Esophagus mucosa (tissue), 1 donor: ENCODE data around the gene CCDC97. TPM values are rescaled to one million over a fixed set of nuclear protein-coding genes. Genes with fewer than 3 reads are reported as not detected.
"Not testable (repeated sequence)": the region's sequence is repeated elsewhere in the genome, so short reads cannot be mapped to it uniquely, and the experiment has no call there.

Experiments used
- ATAC-seq: fragments of 200-7000 bp; cut with Tn5 transposase; one replicate; pipeline ENCODE4 v1.9.1; 2020
- total RNA-seq: library from RNA; stranded (reverse); gene quantifications from one replicate; pipeline ENCODE4 v1.2.4, GENCODE V29; 2023
- donor health status: DM: yes; HTN: yes; CAD: no.

CCDC97 gene
- 19.3 TPM for total RNA-seq

DNA sequence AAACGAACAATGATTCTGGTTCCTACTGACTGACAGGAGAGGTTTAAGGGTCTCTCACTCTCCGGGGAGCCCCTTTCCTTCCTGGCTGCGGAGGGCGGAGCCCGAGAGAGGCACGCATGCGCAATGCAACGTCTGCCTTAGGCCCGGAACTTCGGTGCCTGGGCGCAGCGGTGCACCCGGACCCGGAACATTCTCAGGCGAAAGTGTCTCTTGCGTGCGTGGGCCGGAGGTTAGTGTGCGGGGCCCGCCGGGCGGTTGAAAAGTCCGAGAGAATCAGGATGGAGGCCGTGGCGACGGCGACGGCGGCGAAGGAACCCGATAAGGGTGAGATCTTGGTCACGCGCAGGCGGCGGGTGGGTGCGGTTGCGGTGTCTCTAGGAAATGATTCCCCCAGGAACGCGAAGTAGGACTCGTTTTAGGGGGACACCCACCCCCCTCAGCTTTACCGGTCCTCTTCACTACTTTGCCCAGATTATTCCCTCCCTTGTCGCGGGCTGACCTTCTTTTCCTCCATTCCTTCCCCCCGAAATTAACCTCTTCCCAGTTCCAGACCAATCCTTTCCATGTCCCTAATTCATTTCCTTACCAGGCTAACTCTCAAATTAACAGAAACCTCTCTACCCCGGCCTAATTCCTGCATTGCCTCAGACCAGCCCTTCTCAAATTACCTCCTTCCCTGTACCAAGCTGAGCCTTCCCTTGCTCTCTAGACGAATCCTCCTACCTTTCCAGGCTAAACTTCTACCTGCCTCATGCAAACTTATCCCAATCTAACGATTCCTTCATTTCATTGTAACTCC is at the start of gene CCDC97:
CCDC97 (plus strand) TSS at position 140 of the 799 bp plus-strand sequence; CDS start at position 279, 139 bp downstream.
- ATAC-seq = peak; percentile 74

DNA sequence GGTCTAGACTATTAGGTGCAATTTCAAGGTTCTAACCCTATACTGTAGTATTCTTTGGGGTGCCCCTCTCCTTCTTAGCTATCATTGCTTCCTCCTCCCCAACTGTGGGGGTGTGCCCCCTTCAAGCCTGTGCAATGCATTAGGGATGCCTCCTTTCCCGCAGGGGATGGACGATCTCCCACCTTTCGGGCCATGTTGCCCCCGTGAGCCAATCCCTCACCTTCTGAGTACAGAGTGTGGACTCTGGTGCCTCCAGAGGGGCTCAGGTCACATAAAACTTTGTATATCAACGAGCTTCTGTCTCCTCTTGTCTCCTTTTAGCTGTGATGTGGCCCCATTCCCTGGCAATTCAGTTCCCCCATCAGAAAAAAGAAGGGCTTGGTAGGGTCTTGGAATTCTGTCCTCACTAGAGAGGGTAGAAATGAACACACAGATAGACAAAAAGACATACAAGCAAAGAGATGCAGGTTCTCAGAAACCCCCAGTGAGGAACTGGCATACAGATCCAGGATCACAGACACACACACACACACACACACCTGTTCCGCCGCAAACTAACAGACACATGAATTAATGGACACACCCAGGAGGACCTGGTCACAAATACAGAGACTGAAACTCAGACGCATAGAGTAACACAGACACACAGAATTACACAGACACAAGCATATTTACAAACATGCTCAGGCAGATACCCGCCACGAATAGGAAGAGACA is 48.3 kb upstream of the CCDC97 start:
- ATAC-seq = no peak

DNA sequence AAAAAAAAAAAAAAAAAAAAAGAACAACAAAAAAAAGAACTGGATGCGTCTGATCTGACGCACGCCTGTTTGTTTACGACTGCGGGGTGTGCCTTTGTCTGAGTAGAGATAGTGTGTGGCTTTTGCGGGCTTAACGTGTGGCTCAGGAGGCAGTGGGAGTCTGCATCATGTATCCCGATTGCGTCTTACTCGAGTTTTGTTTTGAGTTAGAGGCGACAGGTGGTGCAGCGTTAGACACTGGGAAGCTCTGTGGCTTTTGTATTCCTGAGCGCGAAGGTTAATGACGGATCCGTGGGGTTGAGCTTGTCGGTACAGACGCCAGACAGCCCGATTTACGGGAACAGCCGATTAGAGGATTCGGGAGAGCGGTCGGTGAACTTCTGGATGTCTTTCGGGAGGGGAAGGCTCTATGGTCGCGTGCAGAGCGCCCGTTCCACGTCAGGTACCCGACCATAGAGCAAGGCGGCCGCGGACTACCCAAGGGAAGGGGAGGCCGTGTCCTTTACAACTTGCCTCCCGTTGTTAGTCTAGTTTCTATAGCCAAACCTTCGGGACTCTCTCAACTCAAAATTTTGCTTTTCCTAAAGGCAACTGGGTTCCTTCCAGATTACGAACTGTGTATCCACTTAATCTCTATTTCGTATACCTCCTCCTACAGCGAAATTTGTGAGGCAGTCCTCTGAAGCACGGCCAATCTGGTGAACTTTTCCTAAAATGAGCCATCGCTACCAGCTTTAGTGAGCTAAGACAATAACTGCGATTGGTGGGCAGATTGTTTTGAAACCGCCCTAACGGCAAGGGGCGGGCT is 46.7 kb upstream of the CCDC97 start:
- ATAC-seq = peak; percentile 3

DNA sequence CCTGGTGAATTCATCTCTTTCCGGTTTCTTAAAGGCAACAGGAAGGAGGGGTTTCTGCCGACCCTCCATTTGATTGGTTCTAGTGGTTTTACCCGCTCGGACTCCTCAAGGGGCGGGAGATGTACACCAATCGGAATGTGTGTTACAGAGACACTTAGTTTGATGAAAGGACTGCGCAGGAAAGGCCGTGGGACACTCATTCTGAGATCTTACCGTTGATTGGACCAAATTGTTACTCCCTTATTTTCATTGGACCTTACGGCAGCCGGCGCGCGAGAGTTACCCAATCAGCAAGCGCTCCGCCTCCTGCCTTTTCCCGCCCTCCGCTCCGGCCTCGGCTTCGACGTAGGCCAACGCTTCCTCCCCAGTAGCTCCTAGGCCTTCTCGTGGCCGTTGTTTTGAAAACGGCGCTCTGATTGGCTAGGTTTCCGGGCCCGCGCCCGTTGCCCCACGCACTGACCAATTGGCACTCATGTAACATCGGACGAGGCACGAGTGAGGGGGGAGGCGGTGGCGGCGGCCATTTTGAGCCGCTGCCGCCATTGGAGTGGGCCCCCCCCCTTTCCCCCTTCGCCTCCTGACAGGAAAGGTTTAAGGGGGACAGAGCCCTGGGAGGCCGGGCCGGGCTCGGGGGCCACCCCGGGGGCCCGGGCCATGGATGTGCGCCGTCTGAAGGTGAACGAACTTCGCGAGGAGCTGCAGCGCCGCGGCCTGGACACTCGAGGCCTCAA is 46.0 kb upstream of the CCDC97 start, which contains the start of gene HNRNPUL1:
HNRNPUL1 (plus strand) TSS at position 523 of the 731 bp plus-strand sequence; CDS start at position 655, 132 bp downstream.
- peak; percentile 87 for ATAC-seq

DNA sequence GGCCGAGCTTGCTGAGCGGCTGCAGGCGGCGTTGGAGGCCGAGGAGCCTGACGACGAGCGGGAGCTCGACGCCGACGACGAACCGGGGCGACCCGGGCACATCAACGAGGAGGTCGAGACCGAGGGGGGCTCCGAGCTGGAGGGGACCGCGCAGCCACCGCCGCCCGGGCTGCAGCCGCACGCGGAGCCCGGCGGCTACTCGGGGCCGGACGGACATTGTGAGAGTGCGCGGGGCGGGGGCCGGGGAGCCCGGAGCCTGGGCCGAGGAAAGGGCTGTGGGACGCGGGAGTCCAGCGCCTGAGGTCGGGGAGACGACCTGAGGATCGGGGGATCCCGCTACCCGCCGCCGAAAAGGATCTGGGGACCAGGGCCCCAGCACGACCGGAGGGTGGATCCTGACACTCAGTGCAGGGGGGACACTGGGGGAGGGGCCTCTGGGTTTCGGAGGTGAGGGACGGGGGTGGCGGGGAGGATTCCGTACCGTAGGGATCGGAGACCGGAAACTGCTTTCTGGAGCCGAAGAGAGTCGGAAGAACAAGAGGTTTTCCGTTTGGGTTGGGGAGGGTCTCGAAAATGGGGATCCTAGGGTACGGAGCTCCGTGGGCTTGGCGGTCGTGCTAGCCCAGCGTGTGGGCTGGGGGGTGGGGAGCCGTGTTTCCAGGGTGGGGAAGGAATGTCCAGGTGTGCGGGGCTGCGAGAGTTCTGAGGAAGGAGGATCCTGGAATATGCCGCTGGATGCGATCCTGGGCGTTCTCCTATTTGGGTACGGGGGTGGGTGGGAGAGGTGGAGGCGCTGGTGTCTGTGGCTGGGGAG is 45.2 kb upstream of the CCDC97 start:
- ATAC-seq = no peak

DNA sequence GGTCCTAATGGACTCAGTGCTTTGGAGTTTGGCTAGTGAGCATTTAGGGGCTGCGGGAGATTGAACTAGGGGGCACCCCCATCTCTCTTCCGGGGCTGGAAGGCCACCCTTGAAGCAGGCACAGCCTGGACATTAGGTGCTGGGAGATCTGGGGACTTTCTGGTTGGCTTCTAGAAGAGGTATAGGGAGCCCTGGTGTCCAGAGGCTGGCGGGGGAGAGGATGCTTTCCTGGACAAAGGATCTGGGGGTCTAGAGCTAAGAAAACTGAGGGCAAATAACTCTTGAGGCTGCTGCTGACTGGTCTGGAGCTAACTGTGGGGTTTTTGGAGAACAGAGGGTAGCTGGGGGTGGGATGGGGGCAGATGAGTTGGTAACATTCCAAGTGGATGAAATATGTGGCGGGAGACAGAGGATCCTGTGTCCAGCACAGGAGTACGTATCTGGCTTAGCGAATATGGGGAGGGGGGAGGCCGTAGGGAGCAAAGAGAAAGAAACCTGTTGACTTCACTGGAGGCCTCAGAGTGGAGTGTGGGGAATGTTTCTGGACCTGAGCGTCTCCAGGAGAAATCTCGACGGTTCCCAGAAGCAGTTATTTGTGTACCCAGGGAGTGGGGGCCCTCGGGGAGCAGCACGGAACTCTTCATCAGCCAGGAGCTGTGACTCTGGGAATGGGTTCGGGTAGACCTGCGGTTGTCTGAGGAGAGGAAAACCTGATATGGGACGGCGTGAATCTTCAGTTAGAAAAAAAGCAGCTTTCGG is 44.4 kb upstream of the CCDC97 start:
- ATAC-seq = no peak

DNA sequence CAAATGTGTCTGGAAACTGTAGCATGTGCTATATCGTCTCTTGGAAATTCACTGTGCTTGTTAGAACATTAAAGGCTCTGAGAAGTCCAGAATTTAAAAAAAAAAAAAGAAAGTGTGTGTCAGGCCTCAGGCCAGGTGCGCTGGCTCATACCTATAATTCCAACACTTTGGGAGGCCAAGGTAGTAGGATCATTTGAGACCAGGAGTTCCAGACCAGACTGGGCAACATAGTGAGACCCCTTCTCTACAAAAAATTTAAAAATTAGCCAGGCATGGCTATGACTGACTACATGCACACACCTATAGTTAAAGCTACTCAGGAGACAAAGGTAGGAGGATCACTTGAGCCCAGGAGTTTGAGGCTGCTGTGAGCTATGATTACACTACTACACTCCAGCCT is 40.9 kb upstream of the CCDC97 start:
- no peak for ATAC-seq

DNA sequence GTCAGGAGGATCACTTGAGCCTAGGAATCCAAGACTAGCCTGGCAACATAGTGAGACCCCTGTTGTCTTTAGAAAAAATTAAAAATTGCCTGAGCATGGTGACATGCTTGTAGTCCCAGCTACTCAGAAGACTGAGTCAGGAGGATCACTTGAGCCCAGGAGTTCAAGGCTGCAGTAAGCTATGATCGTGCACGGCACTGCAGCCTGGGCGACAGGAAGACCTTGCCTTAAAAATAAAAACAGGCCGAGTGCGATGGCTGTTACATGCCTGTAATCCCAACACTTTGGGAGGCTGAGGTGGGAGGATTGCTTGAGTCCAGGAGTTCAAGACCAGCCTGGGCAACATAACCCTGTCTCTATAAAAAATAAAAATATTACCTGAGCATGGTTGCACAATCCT is 40.4 kb upstream of the CCDC97 start:
- ATAC-seq = no peak

DNA sequence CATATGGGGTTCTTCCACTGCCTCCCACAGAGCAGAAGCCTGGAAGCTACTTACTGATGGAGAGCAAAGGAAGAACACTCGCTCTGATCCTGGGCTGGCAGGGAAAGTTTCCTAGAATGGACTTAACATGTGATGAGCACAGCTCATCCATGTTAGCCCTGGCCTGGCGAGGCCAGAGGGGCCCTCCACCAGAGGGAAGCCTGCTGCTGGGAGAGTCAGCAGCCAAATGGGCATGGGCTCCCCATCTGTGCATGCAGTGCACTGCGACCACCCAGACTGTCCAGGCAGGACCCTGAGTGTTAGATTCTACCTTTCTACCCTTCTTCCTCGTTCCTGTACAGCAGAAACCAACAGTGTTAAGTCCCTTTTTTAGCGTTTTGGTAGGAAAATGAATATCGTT is 36.9 kb upstream of the CCDC97 start:
- no peak for ATAC-seq

DNA sequence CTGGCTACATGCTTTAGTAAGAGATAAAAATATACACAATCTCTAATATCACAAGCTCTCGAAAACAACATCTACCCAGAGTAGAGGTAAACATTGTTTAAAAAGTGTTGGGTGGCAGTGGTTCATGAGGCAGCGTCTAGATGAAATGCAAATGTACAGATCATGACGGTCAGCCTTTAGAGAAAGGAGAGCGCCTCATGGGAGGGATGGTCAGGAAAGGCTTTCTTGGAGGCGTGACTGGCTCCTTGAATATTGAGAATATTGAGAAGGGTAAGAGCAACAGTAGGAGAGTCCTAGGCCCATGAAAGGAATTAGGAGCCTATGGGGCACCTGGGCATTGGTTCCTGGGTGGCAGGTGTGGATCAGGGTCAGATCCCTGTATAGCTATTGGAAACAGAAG is 35.2 kb upstream of the CCDC97 start:
- no peak for ATAC-seq

DNA sequence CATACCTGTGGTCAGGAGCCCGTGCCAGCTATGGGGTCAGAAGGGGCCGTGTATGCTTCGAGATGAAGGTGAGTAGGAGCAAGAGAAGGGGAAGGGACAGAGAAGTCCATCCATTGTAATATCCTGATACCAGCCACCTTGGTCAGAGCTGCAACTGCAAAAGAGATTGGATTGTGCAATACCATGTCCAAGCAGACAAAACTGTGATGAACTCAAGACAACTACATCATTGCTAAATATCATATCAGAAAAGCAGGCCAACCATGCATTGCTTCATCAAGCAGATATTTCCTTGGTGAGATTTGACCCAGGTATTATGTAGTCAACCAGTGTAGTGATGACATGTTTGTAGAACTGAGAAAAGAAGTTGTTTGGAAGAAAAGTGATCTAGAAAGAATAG is 33.7 kb upstream of the CCDC97 start:
- no peak for ATAC-seq

DNA sequence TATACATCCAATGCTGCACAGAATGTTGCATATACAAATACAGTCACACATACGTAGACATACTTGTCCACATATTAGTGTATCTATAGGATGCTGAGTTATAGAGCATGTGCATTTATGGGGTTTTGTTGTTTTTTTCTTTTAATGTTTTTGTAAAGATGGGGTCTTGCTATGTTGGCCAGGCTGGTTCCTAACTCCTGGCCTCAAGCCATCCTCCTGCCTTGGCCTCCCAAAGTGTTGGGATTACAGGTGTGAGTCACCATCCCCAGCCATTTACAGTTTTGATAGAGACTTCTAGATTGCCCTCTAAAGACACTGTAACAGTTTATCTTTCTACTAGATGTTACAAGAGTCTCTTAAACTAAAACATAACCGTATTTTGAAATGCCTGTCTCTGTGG is 31.5 kb upstream of the CCDC97 start:
- no peak for ATAC-seq

DNA sequence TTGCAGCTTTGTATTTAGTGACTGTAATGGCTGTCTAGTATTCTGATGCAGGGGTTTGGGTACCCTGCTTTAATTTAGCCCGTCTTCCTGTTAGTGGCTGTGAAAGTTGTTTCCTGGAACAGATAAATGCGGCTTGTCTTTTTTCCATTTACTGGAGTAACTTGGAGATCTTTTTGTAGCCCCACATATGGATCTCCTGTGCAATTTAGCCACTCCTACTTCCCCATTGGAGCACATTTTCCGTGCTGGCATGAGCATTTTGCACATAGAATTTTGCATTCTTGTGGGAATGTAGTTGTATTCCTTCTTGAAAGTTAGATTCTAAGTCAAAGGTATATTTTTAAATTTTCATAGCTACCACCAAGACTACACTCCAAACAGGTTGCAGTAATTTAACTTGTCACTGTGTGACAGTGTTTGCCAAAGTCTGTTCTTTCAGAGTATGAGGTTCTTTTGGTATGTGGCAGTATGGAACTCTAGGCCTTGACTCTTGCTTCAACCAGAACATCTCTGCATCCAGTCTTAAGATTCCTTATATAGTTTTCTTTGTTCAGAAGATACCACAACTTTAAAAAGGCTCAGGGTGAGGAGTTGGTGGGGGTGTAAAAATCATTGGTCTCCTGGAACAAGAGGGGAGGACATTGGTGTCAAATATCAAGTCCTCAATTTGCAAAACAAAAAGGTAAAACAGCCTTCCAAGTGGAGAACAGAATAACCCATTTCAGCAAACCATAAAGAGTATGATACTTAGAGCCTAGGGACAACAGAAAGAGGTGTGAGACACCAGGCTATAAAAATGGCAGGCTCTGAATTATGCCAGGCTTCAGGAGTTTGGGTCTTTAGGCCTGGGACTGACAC is 21.1 kb upstream of the CCDC97 start:
- ATAC-seq = no peak

DNA sequence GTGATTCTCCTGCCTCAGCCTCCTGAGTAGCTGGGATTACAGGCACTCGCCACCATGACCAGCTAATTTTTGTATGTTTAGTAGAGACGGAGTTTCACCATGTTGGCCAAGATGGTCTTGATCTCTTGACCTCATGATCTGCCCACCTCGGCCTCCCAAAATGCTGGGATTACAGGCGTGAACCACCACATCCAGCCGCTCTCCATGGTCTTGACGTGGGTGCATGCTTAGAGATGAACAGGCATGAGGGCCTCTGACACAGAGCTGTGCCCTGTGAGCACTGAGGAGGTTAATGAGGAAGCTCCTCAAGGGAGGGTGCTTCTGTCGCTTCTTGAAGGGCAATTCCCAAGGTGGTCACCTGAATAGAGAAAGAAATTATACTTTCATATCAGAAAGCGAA is 20.2 kb upstream of the CCDC97 start:
- not testable (repeated sequence) for ATAC-seq

DNA sequence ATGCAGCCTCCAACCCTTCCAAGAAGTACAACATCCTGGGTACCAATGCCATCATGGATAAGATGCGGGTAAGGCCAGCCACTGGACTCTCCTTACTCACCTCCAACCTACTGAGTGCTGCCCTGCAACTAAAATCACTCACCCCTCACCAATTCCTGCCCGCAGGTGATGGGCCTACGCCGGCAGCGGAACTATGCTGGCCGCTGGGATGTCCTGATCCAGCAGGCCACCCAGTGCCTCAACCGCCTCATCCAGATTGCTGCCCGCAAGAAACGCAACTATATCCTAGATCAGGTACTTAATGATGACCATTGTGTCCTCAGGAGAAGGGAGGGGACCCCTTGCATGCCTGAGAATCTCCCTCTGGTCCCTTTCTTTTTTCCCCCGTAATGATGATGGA is 15.6 kb upstream of the CCDC97 start:
- no peak for ATAC-seq

DNA sequence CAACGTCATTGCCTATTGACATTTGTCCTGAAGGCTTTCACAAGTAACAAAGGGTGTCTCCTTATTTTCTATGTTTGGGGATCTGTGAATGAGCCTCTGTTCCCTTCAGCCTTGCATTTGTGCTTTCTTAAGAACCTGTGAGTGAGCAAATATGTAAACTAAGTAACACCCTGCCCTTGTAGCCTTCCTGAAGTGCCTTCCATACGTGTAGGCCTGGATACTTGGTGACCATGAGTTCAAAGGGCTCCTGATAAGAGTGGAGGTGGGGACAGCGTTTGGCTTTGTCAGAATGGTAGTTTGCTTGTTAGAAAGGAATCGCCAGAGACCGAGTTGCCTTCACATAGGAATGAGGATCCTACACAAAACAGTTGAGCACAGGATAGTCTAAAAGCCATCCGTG is 14.5 kb upstream of the CCDC97 start:
- ATAC-seq = no peak

DNA sequence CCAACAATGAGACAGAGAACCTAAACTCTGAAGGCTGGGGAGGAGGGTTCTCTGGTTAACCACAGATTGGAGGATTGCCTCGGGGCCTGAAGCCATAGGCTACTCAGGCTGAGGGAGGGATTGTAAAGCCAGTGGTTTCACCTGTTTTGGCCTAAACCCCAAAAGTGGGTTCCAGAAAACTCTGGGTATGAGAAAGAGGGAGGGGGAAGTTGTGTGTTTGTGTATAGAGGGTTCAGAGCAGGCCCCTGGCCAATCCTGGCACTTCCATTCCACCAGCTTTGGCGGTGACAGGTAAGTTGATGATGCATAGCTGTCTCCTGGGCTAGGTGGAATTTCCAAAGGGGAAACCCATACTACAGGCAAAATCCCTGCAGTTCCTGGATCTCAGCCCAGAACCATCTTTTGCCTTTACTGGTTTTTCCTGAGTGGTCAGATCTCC is 13.5 kb upstream of the CCDC97 start:
- peak; percentile 61 for ATAC-seq

DNA sequence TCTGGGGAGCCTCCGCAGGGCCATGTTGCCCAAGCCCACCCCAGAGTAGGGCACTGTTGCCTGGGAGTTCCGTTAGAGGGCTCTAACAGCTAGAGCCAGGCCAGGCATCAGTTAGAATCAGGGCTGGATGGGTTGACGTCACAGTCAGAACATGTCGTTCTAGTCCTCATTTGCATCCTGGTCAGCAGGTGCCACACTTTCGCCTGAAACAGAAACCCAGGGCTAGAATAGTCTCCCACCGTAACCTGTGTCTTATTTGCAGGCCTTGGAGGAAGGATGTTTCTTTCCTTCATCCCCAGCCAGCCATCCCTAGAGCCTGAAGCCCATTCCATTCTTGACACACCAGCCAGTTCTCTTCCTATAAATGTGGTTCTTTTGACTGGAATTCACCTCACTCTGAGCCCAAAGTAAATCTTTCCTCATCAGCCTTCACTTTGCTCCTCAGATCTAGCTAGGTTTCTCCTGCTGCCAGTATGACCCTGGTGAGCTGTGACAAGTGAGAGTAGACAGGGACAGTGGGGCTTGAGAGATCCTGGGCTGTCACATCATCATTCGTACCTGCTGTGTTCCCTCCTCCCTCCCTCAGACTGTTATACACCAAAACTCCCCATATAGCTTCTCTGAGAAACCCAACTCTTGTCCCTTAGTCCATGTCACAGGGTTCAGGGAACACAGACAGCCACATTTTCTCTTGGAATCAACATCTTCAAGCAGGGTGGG is 12.2 kb upstream of the CCDC97 start:
- ATAC-seq = peak; percentile 24
